Endothelial cell of umbilical vein (primary cell): Measurements from ENCODE around the gene ARHGEF28.

ENCODE experiments used
- EZH2 ChIP-seq: IDR thresholded peaks from 2 replicates; pipeline ENCODE4 v1.6.1; 2012; ENCODE audit warnings: borderline replicate concordance, low read depth, mild to moderate bottlenecking, moderate library complexity, low read length, inconsistent platforms; ENCODE audit not compliant: severe bottlenecking
- FOS ChIP-seq: IDR thresholded peaks from 2 replicates; pipeline ENCODE4 v1.6.1; 2011; ENCODE audit warnings: mild to moderate bottlenecking, low read length, moderate library complexity, borderline replicate concordance; ENCODE audit not compliant: insufficient read depth
- GATA2 ChIP-seq: IDR thresholded peaks from 2 replicates; pipeline ENCODE4 v1.7.0; 2011; ENCODE audit warnings: low read depth, mild to moderate bottlenecking, moderate library complexity, mixed read lengths, low read length; ENCODE audit not compliant: insufficient read length, insufficient read depth
- JUN ChIP-seq: IDR thresholded peaks from 2 replicates; pipeline ENCODE4 v1.6.1; 2011; ENCODE audit warnings: borderline replicate concordance, low read depth; ENCODE audit not compliant: insufficient read length, insufficient read depth
- POLR2A ChIP-seq: IDR thresholded peaks from 2 replicates; pipeline ENCODE4 v1.6.1; 2012; ENCODE audit warnings: low read depth, mild to moderate bottlenecking, control low read depth, low read length
- POLR2AphosphoS5 ChIP-seq: IDR thresholded peaks from 2 replicates; pipeline ENCODE4 v1.6.1; 2012; ENCODE audit warnings: low read depth, mild to moderate bottlenecking, control low read depth, low read length, moderate library complexity; ENCODE audit not compliant: insufficient read depth
- TF ChIP-seq, protein P1 (sequence below), 2 donors: IDR thresholded peaks; 1 replicate in 1 of 2; 2 replicates in 1 of 2; pipeline ENCODE4 v1.5.1; 2011; ENCODE audit warnings: low read length in 2 of 2, mild to moderate bottlenecking in 2 of 2, moderate library complexity in 2 of 2, control low read depth in 1 of 2, inconsistent platforms in 1 of 2, low read depth in 1 of 2; ENCODE audit not compliant: insufficient read depth in 1 of 2; ENCODE audit errors: extremely low read depth in 1 of 2

DNA sequence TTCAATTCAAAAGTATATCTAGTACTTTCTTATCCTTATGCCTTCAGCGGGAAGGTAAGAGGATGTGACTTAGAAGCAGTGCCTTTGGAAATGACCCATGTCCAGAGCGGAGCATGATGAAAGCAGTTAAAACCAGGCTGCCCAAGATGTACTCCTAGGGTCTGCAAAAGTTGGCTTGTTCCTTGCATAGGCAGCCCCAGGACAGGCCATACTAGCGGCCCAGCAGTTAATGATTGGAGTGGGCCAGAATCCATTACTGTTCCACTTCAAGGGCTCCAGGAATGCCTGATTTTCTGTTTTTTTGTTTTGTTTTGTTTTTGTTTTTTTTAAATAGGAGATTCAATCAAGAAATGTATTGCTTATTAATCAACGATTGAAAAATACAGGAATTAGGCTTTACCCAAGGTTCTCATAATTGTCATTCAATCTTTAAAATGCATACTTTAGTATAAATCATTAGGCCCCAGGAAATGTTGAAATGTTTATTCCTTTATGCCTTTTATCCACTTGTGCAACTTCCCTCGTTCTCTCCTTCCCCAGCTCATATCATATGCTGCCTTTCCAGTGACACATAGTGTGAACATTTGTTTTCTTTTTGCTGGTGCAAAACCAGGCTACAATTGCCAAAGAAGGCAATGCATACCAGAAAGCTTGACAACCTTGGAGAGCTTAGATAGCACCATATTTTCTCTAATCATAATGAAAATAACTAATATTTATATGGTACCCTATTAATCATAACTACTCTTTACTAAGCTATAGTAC, 190.8 kb downstream of the ARHGEF28 start:
- TF ChIP-seq, protein P1, sequence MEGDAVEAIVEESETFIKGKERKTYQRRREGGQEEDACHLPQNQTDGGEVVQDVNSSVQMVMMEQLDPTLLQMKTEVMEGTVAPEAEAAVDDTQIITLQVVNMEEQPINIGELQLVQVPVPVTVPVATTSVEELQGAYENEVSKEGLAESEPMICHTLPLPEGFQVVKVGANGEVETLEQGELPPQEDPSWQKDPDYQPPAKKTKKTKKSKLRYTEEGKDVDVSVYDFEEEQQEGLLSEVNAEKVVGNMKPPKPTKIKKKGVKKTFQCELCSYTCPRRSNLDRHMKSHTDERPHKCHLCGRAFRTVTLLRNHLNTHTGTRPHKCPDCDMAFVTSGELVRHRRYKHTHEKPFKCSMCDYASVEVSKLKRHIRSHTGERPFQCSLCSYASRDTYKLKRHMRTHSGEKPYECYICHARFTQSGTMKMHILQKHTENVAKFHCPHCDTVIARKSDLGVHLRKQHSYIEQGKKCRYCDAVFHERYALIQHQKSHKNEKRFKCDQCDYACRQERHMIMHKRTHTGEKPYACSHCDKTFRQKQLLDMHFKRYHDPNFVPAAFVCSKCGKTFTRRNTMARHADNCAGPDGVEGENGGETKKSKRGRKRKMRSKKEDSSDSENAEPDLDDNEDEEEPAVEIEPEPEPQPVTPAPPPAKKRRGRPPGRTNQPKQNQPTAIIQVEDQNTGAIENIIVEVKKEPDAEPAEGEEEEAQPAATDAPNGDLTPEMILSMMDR (IDR thresholded peaks at IDR 0.05; ENCODE audit: extremely low read depth in 1 of 2, insufficient read depth in 1 of 2, low read depth in 1 of 2, low read length in 2 of 2) = no peak
- TF ChIP-seq EZH2 = no peak
- TF ChIP-seq GATA2 = no peak
- TF ChIP-seq POLR2AphosphoS5 = no peak
- TF ChIP-seq POLR2A = no peak
- no peak for TF ChIP-seq FOS
- TF ChIP-seq JUN = no peak
